ENCODE data around the gene ILK.

ILK gene

DNA sequence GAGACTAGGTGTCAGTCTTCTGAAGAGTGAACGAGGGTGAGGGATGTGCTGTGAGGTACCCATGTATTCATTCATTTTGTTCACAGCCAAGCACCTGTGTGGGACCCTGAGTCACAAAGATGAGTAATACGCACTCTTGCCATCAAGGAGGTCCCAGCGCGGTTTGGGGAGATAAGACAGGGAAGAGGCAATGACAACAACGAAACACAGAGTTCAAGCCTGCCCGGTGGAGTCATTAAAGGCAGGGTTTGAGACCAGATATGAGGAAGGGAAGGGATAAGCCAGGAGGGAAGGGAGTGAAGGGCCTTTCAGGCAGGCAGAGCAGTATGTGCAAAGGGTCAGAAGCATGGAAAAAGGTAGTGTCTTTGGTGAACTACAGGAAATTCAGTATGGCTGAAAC is 47.4 kb downstream of the ILK start:
- TF ChIP-seq, protein P1, sequence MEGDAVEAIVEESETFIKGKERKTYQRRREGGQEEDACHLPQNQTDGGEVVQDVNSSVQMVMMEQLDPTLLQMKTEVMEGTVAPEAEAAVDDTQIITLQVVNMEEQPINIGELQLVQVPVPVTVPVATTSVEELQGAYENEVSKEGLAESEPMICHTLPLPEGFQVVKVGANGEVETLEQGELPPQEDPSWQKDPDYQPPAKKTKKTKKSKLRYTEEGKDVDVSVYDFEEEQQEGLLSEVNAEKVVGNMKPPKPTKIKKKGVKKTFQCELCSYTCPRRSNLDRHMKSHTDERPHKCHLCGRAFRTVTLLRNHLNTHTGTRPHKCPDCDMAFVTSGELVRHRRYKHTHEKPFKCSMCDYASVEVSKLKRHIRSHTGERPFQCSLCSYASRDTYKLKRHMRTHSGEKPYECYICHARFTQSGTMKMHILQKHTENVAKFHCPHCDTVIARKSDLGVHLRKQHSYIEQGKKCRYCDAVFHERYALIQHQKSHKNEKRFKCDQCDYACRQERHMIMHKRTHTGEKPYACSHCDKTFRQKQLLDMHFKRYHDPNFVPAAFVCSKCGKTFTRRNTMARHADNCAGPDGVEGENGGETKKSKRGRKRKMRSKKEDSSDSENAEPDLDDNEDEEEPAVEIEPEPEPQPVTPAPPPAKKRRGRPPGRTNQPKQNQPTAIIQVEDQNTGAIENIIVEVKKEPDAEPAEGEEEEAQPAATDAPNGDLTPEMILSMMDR (IDR thresholded peaks at IDR 0.05) = no peak
- Histone ChIP-seq H3K4me1 (no peaks in the 10 kb centered on the region), H3K27ac (no peak overlapping the region)

DNA sequence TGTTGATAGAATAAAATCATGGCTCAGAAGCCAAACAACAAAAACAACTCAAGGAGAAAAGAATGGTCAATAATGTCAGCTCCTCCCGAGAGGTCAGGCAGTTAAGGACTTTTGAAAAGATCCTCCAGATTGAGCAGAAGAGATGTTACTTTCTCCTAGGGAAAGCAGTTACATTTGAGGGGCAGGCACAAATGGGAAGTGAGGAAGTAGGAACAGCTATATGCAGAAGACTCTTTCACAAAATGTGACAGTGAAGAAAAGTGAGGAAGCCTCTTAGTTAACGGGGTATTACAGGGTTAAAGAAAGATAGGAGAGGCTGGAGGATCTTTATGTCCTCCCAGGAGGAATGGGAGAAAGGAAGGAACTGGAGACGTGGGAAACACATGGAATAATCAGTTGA is 48.6 kb downstream of the ILK start:
- H3K27ac ChIP-seq = no peak overlapping the region
- no peak overlapping the region for H3K9ac ChIP-seq
- no peaks in the 10 kb centered on the region for H3K4me1 ChIP-seq
- TF ChIP-seq, protein P1 (IDR thresholded peaks at IDR 0.05) = no peak
- no peak overlapping the region for H2AFZ ChIP-seq
- no peak overlapping the region for H3K4me3 ChIP-seq (ENCODE audit: low read depth, low read length)
- no peaks in the 10 kb centered on the region for H3K9me3 ChIP-seq (ENCODE audit: control insufficient read depth, low read length)
- no peaks in the 10 kb centered on the region for H3K79me2 ChIP-seq
- H3K36me3 ChIP-seq (ENCODE audit: control insufficient read depth, insufficient read depth, low read length) = no peaks in the 10 kb centered on the region
- no peaks in the 10 kb centered on the region for H3K27me3 ChIP-seq (ENCODE audit: control insufficient read depth, insufficient read depth, low read length)
- no peak overlapping the region for H3K4me2 ChIP-seq (ENCODE audit: low read length)

More for the DNA sequence above, 47.4 kb downstream of the ILK start:
- no peaks in the 10 kb centered on the region for H3K9me3 ChIP-seq (ENCODE audit: control insufficient read depth, low read length)
- no peak overlapping the region for H3K4me3 ChIP-seq (ENCODE audit: low read depth, low read length)
- H3K79me2 ChIP-seq = no peaks in the 10 kb centered on the region
- no peaks in the 10 kb centered on the region for H3K27me3 ChIP-seq (ENCODE audit: control insufficient read depth, insufficient read depth, low read length)
- no peak overlapping the region for H3K4me2 ChIP-seq (ENCODE audit: low read length)
- no peaks in the 10 kb centered on the region for H3K36me3 ChIP-seq (ENCODE audit: control insufficient read depth, insufficient read depth, low read length)
- H3K9ac ChIP-seq = no peak overlapping the region
- no peak overlapping the region for H2AFZ ChIP-seq

DNA sequence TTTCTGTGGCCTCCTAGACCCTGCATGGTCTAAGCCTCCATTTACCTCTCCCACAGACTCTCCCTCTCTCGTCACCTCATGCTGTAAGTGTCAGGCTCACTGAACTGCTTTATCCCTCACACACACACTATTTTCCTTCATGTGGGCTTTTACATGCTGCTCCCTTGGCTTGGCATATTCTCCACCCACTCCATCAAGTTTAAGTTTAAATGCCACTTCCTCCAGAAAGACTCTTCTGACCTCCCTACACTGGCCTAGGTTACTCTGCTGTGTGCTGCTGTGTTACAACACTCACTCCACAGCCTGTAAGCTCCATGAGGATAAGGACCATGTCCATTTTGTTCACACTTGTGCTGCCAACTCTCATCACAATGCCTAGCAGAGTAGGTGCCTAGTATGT is 49.5 kb downstream of the ILK start:
- H3K4me1 ChIP-seq = no peaks in the 10 kb centered on the region
- TF ChIP-seq, protein P1 (IDR thresholded peaks at IDR 0.05) = no peak
- H3K4me2 ChIP-seq (ENCODE audit: low read length) = no peak overlapping the region
- H3K4me3 ChIP-seq (ENCODE audit: low read depth, low read length) = no peak overlapping the region
- no peaks in the 10 kb centered on the region for H3K36me3 ChIP-seq (ENCODE audit: control insufficient read depth, insufficient read depth, low read length)
- no peak overlapping the region for H3K9ac ChIP-seq
- H2AFZ ChIP-seq = no peak overlapping the region
- no peaks in the 10 kb centered on the region for H3K27me3 ChIP-seq (ENCODE audit: control insufficient read depth, insufficient read depth, low read length)
- no peaks in the 10 kb centered on the region for H3K9me3 ChIP-seq (ENCODE audit: control insufficient read depth, low read length)
- H3K79me2 ChIP-seq = no peaks in the 10 kb centered on the region
- no peak overlapping the region for H3K27ac ChIP-seq

DNA sequence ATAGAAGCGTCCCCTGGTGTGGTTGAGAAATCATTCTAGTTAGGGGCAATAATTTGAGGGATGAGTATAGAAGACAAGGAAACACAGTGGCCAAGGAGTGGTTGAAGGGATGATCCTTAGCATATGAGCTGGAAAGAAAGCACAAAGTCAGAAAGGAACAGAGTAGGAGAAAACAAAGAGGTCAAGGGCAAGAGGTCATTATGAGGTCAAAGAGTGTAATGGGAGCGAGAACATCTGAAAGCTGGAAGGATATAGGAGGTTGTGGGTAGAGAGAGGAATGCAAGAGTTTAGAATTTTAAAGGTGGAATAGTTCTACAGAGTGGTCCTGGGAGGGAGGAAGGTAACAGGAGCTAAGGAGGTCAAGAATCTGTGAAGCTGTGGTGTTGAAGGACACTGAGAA is 50.1 kb downstream of the ILK start:
- Histone ChIP-seq H3K4me2 (ENCODE audit: low read length) (no peak overlapping the region), H3K9me3 (ENCODE audit: control insufficient read depth, low read length) (no peaks in the 10 kb centered on the region), H3K27ac (no peak overlapping the region), H3K27me3 (ENCODE audit: control insufficient read depth, insufficient read depth, low read length) (no peaks in the 10 kb centered on the region), H3K79me2 (no peaks in the 10 kb centered on the region), H3K4me3 (ENCODE audit: low read depth, low read length) (no peak overlapping the region), H3K4me1 (no peaks in the 10 kb centered on the region), H3K36me3 (ENCODE audit: control insufficient read depth, insufficient read depth, low read length) (no peaks in the 10 kb centered on the region), H3K9ac (no peak overlapping the region), H2AFZ (no peak overlapping the region)
- TF ChIP-seq, protein P1 (IDR thresholded peaks at IDR 0.05) = no peak

DNA sequence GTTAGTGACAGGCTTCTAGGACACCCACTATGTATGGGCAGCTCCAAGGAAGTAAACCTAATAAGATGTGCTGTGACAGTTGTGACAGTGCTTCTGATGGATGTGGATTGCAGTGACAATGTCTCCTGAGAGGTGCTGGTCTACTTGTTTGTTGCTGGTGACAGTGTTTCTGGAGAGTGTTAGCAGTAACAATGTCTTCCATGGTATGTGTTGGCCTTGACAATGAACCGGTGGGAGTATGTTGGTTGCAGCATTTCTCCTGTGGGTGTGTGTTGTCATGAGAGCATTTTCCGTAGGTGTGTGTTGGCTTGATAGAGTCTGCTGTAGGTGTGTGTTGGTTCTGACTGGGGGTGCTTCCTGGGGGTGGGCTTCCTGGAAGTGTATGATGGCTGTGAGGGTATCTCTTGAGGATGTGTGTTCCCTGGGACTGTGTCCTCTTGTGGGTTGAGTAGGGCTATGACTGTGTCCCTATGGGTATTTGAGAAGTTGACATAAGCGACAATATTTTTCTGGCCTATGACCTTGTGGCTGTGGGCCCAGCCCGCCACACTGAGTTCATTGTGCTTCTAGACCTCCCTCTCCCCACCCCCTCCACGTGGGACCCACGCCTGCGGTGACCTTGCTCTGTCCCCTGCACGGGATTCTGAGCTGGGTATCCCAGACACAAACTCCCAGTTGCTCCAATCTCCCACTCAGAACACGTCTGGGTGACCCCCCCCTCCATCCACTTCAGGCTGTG is 50.9 kb downstream of the ILK start:
- Histone ChIP-seq H2AFZ (no peak overlapping the region), H3K4me3 (ENCODE audit: low read depth, low read length) (no peak overlapping the region), H3K4me2 (ENCODE audit: low read length) (no peak overlapping the region), H3K9me3 (ENCODE audit: control insufficient read depth, low read length) (no peaks in the 10 kb centered on the region), H3K79me2 (no peaks in the 10 kb centered on the region), H3K9ac (no peak overlapping the region), H3K36me3 (ENCODE audit: control insufficient read depth, insufficient read depth, low read length) (no peaks in the 10 kb centered on the region), H3K27me3 (ENCODE audit: control insufficient read depth, insufficient read depth, low read length) (no peaks in the 10 kb centered on the region), H3K4me1 (no peaks in the 10 kb centered on the region), H3K27ac (no peak overlapping the region)
- TF ChIP-seq, protein P1 (IDR thresholded peaks at IDR 0.05) = no peak
